HG03354 (cell line): ENCODE data around the gene RBM20.

Source experiments
- ATAC-seq: cut with Tn5 transposase; IDR thresholded peaks from one replicate; pipeline ENCODE4 v1.9.1; 2021; ENCODE audit warnings: mild to moderate bottlenecking; ENCODE audit not compliant: unreplicated experiment, poor library complexity, severe bottlenecking

Gene RBM20

DNA sequence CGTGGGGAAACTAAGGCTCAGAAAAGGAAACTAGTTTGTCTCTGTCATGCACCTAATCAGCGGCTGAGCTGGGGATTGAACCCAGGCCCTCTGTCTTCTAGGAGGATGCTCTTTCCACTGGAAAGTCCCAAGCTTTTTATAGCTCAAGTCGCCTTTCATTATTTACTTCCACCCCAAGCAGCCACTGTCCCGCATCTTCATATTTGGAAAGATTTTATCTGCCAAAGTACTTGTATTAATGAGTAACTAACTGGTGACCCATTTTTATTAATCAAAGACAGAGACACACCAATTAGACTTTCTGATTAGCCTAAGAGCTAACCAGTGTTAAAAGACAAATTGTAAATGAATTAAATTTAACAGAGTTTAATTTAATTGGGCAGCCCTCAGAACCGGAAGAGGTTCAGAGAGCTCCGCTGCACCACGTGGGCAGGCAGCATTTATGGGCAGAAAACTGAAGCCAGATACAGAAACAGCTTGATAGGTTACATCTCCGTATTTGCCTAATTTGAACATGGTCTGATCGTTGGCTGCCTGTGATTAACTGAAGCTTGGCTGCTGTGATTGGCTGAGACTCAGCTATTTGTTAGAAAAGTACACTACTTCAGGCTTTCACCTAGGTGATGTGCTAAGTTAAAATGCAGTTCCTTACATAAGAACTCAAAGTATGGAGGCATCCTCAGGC is 149.1 kb downstream of the RBM20 start:
- ATAC-seq = no peak

DNA sequence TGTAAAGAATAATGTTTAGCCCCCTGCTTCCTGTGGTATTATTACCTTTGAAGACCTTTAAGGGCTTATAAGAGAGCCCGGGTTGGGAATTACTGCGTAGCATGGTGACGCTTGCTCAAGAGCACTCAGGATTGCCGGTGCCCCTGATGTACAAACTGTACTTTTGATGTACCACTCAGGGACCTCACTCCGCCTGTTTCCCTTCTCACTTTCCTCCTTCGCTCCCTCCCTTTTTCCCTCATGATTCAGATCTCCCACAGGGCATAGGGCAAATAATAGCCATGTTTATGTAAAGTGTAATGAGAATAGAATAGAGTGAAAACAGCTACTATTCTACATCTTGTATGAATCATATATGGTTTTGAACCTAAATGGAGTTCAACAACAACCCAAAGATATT is 149.8 kb downstream of the RBM20 start:
- no peak for ATAC-seq

DNA sequence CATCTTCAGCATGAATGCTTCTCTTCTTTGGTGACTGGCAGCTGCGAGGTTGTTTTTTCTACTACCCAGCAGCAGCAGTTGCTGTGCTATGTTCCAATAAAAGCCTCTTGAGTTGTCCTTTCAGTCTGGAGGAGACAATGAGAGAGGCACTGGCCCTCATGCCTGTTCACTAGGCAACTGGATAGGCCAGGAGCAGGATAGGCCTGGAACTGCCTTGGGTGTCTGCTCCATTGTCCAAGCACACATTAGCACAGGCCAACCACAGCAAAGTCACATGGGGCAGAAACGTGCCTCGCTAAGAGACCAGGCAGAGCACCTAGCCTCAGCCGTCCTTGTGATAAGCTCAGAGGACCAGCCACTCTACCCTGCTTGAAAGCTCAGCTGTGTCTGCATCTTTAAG is 150.7 kb downstream of the RBM20 start:
- no peak for ATAC-seq

DNA sequence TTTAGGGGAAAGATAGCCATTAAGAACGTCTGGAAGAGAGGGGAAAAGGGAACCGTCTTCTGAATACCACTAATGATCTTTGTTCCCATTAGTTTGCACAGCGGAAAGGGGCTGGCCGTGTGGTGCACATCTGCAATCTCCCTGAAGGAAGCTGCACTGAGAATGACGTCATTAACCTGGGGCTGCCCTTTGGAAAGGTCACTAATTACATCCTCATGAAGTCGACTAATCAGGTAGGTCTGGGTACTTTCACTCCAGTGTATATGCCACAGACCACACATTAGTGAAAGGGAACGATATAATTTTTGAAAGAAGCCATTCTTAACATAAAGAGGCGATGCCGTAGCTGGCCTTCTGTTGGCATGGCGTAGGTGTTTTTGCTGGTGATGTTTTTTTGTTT is 153.3 kb downstream of the RBM20 start:
- ATAC-seq = no peak

DNA sequence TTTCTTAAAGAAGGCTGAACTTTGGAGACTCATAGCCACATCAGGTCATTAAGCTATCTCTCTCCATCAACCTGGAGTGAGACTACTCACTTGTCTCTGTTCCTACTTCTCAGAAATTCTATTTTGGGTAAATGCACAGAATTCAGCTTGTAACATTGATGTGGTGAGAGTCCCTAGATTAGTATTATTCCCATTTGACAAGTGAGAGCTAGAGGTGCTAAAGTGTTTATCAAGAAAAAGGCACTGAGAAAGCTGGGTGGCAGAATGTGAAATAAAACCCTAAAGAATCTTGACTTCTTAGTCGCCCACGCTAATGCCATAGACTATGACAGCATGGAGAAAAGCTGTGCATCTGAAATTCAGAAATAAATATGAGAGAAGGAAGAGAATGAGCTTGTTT is 154.2 kb downstream of the RBM20 start:
- ATAC-seq = no peak

DNA sequence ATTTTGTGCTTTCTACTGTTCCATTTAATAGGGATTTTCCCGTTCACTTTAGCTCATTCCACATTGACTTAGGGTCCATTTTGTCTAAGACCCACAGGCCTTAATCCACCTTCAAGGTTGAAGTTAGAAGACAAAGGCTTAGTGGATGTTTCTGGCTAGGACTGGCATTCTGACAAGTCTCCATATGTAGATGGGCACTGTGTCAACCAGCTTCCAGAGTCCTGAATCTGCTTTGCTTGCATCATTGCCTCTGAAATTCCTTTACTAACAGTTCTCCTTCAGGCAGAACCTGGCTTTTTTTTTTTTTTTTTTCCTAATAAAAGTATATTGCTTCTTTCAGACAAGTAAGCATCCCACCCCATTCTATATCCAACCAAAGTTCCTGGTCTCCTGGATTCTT is 158.0 kb downstream of the RBM20 start:
- no peak for ATAC-seq

DNA sequence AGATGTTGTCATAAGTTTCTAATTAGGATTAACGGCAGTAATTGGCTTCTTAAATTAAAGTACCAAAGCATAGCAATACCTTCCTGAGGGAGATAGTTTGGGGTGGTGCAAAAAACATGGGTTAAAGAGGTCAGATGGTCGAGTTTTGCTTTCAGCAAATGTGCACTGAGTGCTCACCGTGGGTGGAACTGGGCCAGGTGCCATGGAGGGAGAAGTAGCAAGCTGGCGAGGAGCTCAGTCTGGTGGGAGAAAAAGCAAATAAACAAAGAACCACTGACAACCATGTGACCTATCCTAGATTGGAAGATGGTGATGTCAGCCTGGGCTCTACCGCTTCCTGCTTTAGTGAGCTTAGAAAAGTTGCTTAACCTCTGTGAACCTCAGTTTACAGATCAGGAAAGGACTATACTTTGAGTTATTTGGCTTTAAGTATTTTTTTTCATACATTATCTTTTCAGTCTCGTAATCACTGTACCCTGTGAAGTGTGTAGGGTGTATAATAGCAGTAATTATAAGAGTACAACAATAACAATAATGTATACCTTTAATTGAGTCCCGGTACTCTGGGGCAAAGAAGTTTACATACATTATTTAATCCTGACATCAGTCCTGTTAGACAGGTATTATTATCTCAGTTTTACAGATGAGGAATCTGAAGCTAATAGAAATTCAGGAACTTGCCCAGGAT is 158.6 kb downstream of the RBM20 start:
- peak; percentile 56 for ATAC-seq

DNA sequence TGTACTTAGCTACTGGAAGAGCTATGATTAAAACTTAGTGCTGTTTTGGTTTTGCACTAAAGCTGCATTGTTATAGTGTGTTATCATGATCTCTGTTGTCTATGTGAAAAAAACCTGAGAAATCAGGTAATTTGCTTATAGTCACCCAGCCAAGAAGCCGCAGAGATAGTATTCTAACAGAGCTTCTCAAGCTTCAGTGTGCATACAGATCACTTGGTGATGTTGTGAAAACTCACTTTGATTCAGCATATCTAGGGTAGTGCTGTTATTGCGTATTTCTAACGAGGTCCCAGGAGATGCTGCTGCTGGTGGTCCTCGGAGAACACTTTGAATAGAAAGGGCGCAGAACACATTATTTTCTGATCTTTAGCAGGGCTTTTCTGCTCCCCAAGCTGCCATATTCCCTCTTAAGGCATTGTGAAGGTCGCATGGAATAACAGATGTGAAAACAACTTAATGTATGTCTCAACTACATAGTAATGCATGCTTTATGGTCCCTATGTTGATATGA is 159.2 kb downstream of the RBM20 start:
- peak; percentile 72 for ATAC-seq

DNA sequence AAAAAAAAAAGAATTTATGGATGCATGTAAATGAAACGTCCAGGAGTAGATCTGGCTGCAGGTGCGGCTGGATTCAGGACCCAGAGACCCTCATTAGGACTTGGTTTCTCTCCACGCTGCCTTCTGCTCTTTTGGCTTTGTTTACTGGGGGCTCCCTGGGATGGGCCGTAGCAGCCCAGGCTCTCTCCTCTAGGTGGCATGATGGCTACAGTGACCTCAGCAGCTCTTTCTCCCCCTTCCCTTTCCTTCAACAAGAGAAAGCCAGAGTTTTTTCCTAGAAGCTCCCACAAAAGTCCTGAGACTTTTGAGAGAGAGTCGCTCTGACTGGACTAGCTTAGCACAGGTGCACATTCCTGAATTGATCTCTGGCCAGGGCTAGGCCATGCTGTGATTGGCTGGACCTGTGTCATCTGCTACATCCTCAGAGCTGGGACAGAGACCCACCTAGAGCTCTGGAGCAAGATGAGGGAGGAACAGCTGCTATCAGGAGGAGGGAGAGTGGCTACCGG is 159.7 kb downstream of the RBM20 start:
- peak; percentile 73 for ATAC-seq

DNA sequence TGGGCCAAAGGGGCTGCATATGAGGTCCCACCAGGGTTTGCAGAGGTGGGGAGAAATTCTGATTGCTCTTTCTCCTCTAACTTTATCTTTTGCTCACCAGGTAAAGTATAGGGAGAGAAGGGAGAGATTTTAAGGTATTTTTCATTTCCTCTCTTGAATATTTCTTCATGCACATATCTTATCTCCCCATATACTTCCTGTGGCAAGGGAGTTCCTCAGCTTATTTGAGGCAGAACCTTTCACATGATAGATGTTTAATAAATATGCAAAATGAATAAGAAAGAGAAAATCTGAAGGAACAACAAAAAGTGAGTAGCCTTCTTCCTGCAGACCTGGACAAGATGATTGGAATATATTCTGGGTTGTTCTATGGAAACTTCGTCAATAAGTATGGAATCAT is 160.2 kb downstream of the RBM20 start:
- no peak for ATAC-seq

DNA sequence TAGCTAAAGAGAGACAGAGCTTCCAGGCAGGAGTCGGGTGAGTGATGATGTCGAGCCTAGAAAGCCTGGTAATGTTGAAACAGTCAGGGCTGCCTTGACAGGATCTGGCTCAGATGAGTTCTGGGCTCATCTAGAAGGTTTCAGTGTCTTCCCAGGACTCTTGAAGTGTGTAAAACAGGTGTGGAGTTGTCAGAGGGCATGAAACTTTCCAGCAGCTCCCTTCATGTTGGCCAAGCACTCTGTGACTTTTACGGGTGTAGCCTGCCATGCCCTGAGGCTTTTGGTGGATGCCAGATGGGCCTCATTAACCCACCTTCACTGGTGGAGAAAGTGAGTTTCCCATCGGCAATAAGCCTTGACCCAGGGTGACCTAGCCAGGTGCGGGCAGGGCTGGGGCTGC is 161.2 kb downstream of the RBM20 start:
- ATAC-seq = no peak

DNA sequence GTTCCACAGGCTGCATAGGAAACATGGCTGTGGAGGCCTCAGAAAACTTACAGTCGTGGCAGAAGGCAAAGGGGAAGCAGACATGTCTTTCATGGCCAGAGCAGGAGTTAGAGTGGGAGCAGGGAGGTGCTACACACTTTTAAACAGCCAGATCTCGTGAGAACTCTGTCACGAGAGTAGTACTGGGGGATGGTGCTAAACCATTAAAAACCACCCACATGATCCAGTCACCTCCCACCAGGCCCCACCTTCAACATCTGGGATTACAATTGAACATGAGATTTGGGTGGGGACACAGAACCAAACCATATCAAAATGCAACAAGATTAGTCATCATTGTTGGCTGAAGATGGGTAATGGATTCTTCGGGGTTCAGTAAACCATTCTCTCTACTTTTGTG is 162.2 kb downstream of the RBM20 start:
- no peak for ATAC-seq

DNA sequence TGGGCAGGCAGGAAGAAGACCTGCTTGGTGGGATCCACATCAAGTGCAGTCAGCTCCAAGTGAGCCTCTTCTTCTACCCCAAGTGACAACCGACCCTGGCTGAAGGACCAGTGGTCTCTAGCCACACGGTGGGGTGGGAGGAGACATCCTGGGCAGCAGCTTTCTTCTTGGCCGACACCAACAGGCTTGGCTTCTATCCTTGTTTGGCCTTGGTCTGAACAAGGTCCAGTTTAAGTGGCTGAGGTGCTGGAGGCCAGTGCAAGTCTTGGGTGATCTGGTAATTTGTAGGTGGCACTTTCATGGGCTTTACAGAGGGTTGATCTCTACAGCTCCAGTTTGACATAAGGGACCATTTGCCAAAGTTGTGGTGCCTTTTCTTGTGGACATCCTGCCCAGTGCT is 164.0 kb downstream of the RBM20 start:
- no peak for ATAC-seq

DNA sequence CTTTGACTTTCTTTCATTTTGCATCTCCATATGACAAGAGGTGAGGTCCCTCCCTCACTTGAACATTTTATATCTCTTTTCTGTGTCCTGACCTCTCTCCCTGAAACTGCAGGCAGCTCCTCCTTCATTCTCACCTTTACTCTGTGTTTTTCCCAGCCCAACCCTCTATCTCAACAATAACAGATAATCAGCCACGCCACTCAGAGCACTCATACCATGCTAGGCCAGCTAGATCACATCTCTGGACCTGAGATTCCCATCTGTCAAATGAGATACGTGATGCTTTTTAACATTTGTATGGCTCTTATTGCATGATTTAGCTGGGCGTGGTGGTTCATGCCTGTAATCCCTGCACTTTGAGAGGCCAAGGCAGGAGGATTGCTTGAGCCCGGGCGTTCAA is 164.5 kb downstream of the RBM20 start:
- no peak for ATAC-seq

DNA sequence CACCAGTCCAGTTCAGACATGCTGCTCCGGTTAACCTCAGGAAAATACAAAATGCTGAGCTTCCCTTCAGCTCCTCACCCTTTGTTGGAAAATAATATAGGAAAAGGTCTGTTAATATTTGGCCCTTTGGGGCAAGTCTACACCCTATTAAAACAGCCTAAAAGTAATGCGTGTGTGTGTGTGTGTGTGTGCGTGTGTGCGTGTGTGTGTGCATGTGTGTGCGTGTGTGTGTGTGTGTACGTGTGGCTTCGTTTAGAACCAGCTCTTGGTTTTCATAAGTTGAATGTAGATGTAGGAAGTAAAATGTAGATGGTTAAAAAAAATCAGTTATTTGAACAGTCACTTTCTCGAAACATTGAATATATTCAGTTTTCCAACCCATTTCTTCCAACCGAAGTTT is 166.5 kb downstream of the RBM20 start:
- no peak for ATAC-seq

DNA sequence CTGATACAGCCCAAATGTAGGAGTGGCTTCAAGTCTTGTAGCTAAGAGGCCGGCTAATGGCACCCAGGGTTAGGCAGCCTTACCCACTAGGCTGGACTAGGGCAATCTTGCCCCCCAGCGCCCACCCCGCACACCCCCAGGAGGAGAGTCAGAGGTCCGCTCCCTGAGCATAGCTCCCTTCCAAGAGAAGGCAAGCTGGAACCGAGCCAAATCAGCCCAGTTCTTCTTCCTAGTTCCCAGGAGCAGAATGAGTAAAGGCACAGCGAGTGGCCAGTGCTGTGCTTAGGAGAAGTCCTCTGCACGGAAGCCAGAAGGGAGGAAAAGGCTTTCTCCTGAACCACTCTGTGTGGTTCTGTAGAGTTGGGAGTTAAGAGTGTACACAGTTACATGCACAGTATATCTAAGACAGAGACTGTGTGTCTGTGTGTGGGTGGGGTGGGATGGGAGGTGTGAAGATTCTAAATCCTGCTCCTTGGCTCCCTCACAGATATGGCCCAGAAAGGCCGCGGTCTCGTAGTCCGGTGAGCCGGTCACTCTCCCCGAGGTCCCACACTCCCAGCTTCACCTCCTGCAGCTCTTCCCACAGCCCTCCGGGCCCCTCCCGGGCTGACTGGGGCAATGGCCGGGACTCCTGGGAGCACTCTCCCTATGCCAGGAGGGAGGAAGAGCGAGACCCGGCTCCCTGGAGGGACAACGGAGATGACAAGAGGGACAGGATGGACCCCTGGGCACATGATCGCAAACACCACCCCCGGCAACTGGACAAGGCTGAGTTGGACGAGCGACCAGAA is 167.8 kb downstream of the RBM20 start:
- ATAC-seq = no peak

DNA sequence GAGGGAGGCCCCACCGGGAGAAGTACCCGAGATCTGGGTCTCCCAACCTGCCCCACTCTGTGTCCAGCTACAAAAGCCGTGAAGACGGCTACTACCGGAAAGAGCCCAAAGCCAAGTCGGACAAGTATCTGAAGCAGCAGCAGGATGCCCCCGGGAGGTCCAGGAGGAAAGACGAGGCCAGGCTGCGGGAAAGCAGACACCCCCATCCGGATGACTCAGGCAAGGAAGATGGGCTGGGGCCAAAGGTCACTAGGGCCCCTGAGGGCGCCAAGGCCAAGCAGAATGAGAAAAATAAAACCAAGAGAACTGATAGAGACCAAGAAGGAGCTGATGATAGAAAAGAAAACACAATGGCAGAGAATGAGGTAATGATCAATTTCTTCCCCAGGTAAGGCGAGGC is 168.4 kb downstream of the RBM20 start:
- no peak for ATAC-seq

DNA sequence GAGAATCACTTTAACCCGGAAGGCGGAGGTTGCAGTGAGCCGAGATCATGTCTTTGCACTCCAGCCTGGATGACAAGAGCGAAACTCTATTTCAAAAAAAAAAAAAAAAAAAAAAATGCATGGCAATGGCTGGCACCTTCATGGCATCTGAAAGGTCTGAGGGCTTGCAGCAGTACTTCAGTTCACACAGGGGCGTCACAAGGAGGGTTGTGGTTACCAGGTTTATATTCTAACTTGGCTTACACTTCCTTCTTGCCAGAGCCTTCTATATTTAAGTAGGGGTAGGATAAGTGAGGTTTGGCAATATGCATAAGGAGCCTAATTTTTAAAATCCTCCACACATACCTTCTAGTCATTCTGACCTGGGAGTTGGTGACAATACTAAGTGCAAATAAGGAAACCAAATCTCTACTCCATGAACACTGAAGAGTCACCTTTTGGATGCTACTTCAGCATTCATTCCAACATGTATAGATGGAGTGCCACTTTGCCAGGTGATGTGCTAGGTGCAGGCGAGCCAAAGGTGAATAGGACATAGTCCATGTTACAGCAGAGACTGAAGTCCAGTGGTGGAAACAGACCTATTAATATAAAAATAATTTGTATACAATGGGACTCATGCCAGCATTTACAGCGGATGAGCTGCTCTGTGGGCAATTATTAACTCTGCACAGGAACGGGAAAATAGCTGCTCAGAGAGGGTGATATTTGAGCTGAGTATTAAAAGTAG is 169.8 kb downstream of the RBM20 start:
- ATAC-seq = no peak

DNA sequence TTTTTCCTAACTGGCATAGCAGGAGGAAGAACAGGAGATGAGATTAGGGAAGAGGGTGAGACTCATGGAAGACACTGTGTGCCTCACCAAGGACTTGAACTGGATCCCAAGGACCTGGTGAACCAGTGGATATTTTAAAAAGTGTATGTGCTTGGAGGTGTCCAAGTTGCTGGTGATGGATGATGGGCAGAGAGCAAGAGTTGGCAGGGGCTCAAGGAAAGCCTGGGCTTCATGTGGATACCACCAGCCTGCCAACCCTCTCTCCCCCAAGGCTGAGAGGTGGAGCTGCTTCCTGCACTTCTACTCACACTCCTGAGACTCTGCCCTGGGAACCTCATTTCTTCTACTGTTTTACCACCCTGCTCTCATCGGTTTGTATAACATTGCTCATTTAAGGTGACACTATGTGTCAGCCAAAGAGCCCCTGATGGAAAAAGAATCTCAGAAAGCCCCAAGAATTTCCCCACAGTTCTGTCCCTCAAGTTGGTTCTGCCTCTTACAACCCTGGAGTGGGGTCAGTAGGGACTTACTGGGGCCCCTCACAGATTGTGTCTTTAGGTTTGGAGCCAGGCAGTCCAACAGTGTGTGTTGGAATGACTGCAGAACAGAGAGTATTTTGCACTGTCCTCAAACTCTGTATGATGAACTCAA is 171.3 kb downstream of the RBM20 start:
- peak; percentile 67 for ATAC-seq
